Measurements from ENCODE around the gene CDH26.

Gene CDH26

GRCh38 chr20:60031107-60031506, 72.9 kb downstream of the CDH26 start:
- Histone ChIP-seq H3K4me3 (ENCODE audit: low read length) (no peak overlapping the region), H3K79me2 (ENCODE audit: low read length) (no peaks in the 10 kb centered on the region), H3K27ac (ENCODE audit: low read length) (no peak overlapping the region), H3K9me3 (ENCODE audit: insufficient read depth, low read length) (peaks cover 9% of the 10 kb centered on the region), H3K27me3 (ENCODE audit: low read depth, low read length) (0 out of 2 replicates have a peak, but pooled peaks cover 4% of the 10 kb centered on the region), H3K36me3 (replicated peaks; ENCODE audit: low read depth, low read length) (no peaks in the 10 kb centered on the region), H3K4me2 (ENCODE audit: low read length) (no peak overlapping the region), H3K4me1 (ENCODE audit: low read length) (no peaks in the 10 kb centered on the region), H3K9ac (ENCODE audit: low read length) (no peak overlapping the region), H4K20me1 (ENCODE audit: insufficient read depth, low read length) (no peaks in the 10 kb centered on the region), H2AFZ (ENCODE audit: low read depth, low read length) (no peak overlapping the region)
- TF ChIP-seq EZH2phosphoT487 (IDR thresholded peaks at IDR 0.05; ENCODE audit: low read depth): no peak
- TF ChIP-seq CTCF (IDR thresholded peaks at IDR 0.05; ENCODE audit: low read depth, low read length): no peak

DNA sequence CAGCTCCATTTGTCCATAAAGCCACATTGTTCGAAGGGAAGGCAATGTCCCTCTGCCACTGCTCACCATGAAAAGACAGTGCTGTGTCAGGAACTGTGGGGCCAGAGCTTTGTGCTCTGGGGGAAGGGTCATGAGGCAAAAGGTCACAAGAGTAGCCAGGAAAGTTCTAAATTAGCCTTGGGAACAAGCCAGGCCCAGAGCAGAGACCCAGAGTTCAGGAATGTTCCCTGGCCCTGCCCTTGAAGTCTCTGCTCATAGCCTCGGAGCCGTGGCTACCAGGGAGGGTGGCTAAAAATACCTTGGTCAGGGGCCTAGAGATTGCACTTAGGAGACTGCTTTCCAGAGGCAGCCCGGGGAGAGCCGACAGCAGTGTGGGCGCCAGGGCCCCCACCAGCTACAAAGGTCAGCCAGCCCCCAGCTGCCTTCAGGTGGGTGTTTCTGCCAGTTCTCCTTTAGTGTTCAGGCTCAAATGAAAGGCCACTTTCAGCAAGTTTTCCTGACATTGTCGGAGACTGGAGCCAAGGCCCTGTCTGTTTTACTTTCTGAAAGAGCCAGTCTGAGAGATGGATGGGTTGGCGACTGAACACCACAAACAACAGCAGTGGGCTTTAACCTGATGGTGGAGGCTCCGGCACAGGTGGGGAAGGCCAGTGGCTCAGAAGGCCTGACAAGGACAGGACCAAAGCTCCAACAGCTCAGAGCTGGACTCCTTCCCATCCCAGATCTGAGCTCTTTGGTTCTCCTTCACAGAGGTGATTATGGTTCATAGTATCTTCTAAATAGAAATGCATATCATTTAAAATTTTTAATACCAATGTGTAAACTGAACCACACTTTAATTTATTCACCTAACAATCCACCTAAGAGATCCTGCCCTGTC, 76.2 kb downstream of the CDH26 start:
- Histone ChIP-seq H3K27me3 (ENCODE audit: low read depth, low read length) (peaks cover 10% of the 10 kb centered on the region), H3K79me2 (ENCODE audit: low read length) (no peaks in the 10 kb centered on the region), H2AFZ (ENCODE audit: low read depth, low read length) (no peak overlapping the region), H3K27ac (ENCODE audit: low read length) (no peak overlapping the region), H4K20me1 (ENCODE audit: insufficient read depth, low read length) (no peaks in the 10 kb centered on the region), H3K36me3 (replicated peaks; ENCODE audit: low read depth, low read length) (no peaks in the 10 kb centered on the region), H3K4me1 (ENCODE audit: low read length) (no peaks in the 10 kb centered on the region), H3K4me2 (ENCODE audit: low read length) (no peak overlapping the region), H3K9ac (ENCODE audit: low read length) (no peak overlapping the region), H3K9me3 (ENCODE audit: insufficient read depth, low read length) (peaks cover 9% of the 10 kb centered on the region), H3K4me3 (ENCODE audit: low read length) (no peak overlapping the region)
- TF ChIP-seq EZH2phosphoT487 (IDR thresholded peaks at IDR 0.05; ENCODE audit: low read depth): no peak
- no peak for TF ChIP-seq CTCF (IDR thresholded peaks at IDR 0.05; ENCODE audit: low read depth, low read length)

DNA sequence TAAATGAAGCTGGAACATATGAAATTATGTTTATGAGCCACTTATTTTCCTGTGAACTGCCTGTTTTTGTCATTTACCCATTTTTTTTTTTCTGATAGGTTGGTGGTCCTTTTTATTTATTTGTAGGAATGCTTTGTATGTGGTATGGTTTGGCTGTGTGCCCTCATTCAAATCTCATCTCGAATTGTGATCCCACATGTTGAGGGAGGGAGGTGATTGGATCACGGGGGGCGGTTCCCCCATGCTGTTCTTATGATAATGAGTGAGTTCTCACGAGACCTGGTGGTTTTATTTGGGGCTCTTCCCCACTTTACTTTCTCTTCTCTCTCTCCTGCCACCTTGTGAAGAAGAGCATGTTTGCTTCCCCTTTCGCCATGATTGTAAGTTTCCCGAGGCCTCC, 77.3 kb downstream of the CDH26 start:
- no peak overlapping the region for H3K9ac ChIP-seq (ENCODE audit: low read length)
- no peaks in the 10 kb centered on the region for H4K20me1 ChIP-seq (ENCODE audit: insufficient read depth, low read length)
- H3K27me3 ChIP-seq (ENCODE audit: low read depth, low read length): peaks cover 10% of the 10 kb centered on the region
- no peaks in the 10 kb centered on the region for H3K79me2 ChIP-seq (ENCODE audit: low read length)
- H3K4me2 ChIP-seq (ENCODE audit: low read length): no peak overlapping the region
- H3K4me3 ChIP-seq (ENCODE audit: low read length): no peak overlapping the region
- H2AFZ ChIP-seq (ENCODE audit: low read depth, low read length): no peak overlapping the region
- no peak overlapping the region for H3K27ac ChIP-seq (ENCODE audit: low read length)
- no peaks in the 10 kb centered on the region for H3K36me3 ChIP-seq (replicated peaks; ENCODE audit: low read depth, low read length)
- no peaks in the 10 kb centered on the region for H3K4me1 ChIP-seq (ENCODE audit: low read length)
- no peak for TF ChIP-seq CTCF (IDR thresholded peaks at IDR 0.05; ENCODE audit: low read depth, low read length)
- TF ChIP-seq EZH2phosphoT487 (IDR thresholded peaks at IDR 0.05; ENCODE audit: low read depth): no peak
- H3K9me3 ChIP-seq (ENCODE audit: insufficient read depth, low read length): peaks cover 9% of the 10 kb centered on the region

DNA sequence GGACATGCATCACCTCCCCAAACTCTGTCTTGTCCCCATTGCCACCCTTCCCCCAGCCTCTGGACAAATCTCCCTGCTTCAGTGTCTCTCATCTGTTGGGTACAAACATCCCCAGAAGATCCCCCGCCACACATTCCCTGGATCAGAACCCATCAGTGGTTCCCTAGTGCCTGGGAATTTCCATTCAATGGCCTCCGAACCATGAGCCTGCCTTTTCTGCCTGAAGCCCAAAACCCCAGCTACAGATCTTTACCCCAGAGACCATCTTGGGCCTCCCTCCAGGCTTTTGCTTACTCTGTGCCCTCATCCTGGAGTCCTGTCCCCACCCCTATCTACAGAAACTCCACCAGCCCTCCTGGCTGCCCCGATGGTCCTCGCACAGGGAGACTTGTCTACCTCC, 78.1 kb downstream of the CDH26 start:
- no peak overlapping the region for H2AFZ ChIP-seq (ENCODE audit: low read depth, low read length)
- H4K20me1 ChIP-seq (ENCODE audit: insufficient read depth, low read length): no peaks in the 10 kb centered on the region
- no peak overlapping the region for H3K4me3 ChIP-seq (ENCODE audit: low read length)
- H3K36me3 ChIP-seq (replicated peaks; ENCODE audit: low read depth, low read length): no peaks in the 10 kb centered on the region
- H3K79me2 ChIP-seq (ENCODE audit: low read length): no peaks in the 10 kb centered on the region
- TF ChIP-seq CTCF (IDR thresholded peaks at IDR 0.05; ENCODE audit: low read depth, low read length): no peak
- no peak for TF ChIP-seq EZH2phosphoT487 (IDR thresholded peaks at IDR 0.05; ENCODE audit: low read depth)
- H3K27ac ChIP-seq (ENCODE audit: low read length): no peak overlapping the region
- peaks cover 9% of the 10 kb centered on the region for H3K9me3 ChIP-seq (ENCODE audit: insufficient read depth, low read length)
- peaks cover 10% of the 10 kb centered on the region for H3K27me3 ChIP-seq (ENCODE audit: low read depth, low read length)
- H3K4me1 ChIP-seq (ENCODE audit: low read length): no peaks in the 10 kb centered on the region
- H3K4me2 ChIP-seq (ENCODE audit: low read length): no peak overlapping the region
- H3K9ac ChIP-seq (ENCODE audit: low read length): no peak overlapping the region
